Endothelial cell of umbilical vein (primary cell): ENCODE measurements around the gene DPP6.

ENCODE experiments used
- EZH2 ChIP-seq: IDR thresholded peaks from 2 replicates; pipeline ENCODE4 v1.6.1; 2012; ENCODE audit warnings: borderline replicate concordance, low read depth, mild to moderate bottlenecking, moderate library complexity, low read length, inconsistent platforms; ENCODE audit not compliant: severe bottlenecking
- JUN ChIP-seq: IDR thresholded peaks from 2 replicates; pipeline ENCODE4 v1.6.1; 2011; ENCODE audit warnings: borderline replicate concordance, low read depth; ENCODE audit not compliant: insufficient read length, insufficient read depth
- POLR2A ChIP-seq: IDR thresholded peaks from 2 replicates; pipeline ENCODE4 v1.6.1; 2012; ENCODE audit warnings: low read depth, mild to moderate bottlenecking, control low read depth, low read length
- POLR2AphosphoS5 ChIP-seq: IDR thresholded peaks from 2 replicates; pipeline ENCODE4 v1.6.1; 2012; ENCODE audit warnings: low read depth, mild to moderate bottlenecking, control low read depth, low read length, moderate library complexity; ENCODE audit not compliant: insufficient read depth
- TF ChIP-seq, protein P1 (sequence below), 2 donors: IDR thresholded peaks; 1 replicate in 1 of 2; 2 replicates in 1 of 2; pipeline ENCODE4 v1.5.1; 2011; ENCODE audit warnings: low read length in 2 of 2, mild to moderate bottlenecking in 2 of 2, moderate library complexity in 2 of 2, control low read depth in 1 of 2, inconsistent platforms in 1 of 2, low read depth in 1 of 2; ENCODE audit not compliant: insufficient read depth in 1 of 2; ENCODE audit errors: extremely low read depth in 1 of 2
- TF ChIP-seq, protein P2 (sequence below): IDR thresholded peaks from 2 replicates; pipeline ENCODE4 v1.6.1; 2011; ENCODE audit not compliant: insufficient read depth, insufficient read length

DNA sequence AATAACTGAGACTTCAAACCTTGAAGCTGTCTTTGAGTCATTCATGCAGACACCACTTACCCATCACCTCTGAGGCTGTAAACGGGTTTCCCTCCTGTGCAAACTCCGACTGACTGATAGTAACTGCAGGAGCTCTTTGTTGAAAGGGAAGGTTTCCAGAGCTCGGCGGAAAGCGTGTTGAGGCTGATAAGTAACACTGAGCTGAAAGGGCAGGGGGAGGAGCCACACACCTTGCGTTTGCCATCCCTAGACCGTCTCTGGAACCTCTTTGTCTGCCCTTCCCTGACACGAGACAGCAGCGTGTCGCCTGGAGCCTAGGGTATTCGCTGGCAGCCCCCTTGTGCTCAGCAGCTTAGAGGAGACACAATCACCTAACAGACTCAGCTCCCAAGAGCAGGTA lies 816.7 kb downstream of the DPP6 start:
- TF ChIP-seq, protein P1, sequence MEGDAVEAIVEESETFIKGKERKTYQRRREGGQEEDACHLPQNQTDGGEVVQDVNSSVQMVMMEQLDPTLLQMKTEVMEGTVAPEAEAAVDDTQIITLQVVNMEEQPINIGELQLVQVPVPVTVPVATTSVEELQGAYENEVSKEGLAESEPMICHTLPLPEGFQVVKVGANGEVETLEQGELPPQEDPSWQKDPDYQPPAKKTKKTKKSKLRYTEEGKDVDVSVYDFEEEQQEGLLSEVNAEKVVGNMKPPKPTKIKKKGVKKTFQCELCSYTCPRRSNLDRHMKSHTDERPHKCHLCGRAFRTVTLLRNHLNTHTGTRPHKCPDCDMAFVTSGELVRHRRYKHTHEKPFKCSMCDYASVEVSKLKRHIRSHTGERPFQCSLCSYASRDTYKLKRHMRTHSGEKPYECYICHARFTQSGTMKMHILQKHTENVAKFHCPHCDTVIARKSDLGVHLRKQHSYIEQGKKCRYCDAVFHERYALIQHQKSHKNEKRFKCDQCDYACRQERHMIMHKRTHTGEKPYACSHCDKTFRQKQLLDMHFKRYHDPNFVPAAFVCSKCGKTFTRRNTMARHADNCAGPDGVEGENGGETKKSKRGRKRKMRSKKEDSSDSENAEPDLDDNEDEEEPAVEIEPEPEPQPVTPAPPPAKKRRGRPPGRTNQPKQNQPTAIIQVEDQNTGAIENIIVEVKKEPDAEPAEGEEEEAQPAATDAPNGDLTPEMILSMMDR (IDR thresholded peaks at IDR 0.05; ENCODE audit: extremely low read depth in 1 of 2, insufficient read depth in 1 of 2, low read depth in 1 of 2, low read length in 2 of 2): no peak
- TF ChIP-seq EZH2: no peak
- TF ChIP-seq POLR2AphosphoS5: no peak
- TF ChIP-seq POLR2A: no peak
- TF ChIP-seq JUN: no peak
- TF ChIP-seq, protein P2, sequence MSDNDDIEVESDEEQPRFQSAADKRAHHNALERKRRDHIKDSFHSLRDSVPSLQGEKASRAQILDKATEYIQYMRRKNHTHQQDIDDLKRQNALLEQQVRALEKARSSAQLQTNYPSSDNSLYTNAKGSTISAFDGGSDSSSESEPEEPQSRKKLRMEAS: no peak
